ENCODE results near the gene PRR15. TPM values are rescaled to one million over a fixed set of nuclear protein-coding genes. Genes with fewer than 3 reads are reported as not detected.
A peak's percentile ranks its signal among the peaks of the same experiment; 100 is the strongest.

PRR15 gene
- total and polyA plus RNA-seq, 2 of the 13 experiments (the other 11 are each of a cell fraction or from before 2014, with no cell fraction given): 2.3 to 7.8 TPM

GRCh38 chr7:29564496-29565223 lies 1.0 kb downstream of the PRR15 start (continued):
- no peak for TF ChIP-seq IKZF4 (CRISPR knock-in tag; IDR thresholded peaks at IDR 0.05; ENCODE audit: borderline replicate concordance, low read depth, not compliant biosample characterization)
- TF ChIP-seq ZSCAN31 (CRISPR knock-in tag; IDR thresholded peaks at IDR 0.05; ENCODE audit: low read depth): no peak
- no peak for TF ChIP-seq ZBTB42 (CRISPR knock-in tag; IDR thresholded peaks at IDR 0.05)
- no peak for TF ChIP-seq NCOA1 (CRISPR knock-in tag; IDR thresholded peaks at IDR 0.05)
- TF ChIP-seq NR0B2 (CRISPR knock-in tag; IDR thresholded peaks at IDR 0.05): no peak
- TF ChIP-seq FOXP4 (CRISPR knock-in tag; IDR thresholded peaks at IDR 0.05): no peak
- TF ChIP-seq NFE2L1 (CRISPR knock-in tag; IDR thresholded peaks at IDR 0.05; ENCODE audit: borderline replicate concordance): no peak
- TF ChIP-seq NFYC (CRISPR knock-in tag; IDR thresholded peaks at IDR 0.05): no peak
- no peak for TF ChIP-seq ZNF83 (CRISPR knock-in tag; IDR thresholded peaks at IDR 0.05; ENCODE audit: borderline replicate concordance)
- 0 out of 2 replicates have a peak, but pooled peaks have one; percentile 5 for TF ChIP-seq SP140L (CRISPR knock-in tag; IDR thresholded peaks at IDR 0.05; ENCODE audit: borderline replicate concordance)
- no peak for TF ChIP-seq ZNF337 (CRISPR knock-in tag; IDR thresholded peaks at IDR 0.05; ENCODE audit: borderline replicate concordance, low read depth)
- no peak for TF ChIP-seq ZMYM4 (CRISPR knock-in tag; IDR thresholded peaks at IDR 0.05)
- no peak for TF ChIP-seq POLR2A (IDR thresholded peaks at IDR 0.05; ENCODE audit: insufficient read depth in 1 of 2, low read depth in 2 of 2, low read length in 2 of 2)
- no peak for TF ChIP-seq PRDM10 (CRISPR knock-in tag; IDR thresholded peaks at IDR 0.05; ENCODE audit: low read depth)
- TF ChIP-seq PCBP1 (IDR thresholded peaks at IDR 0.05; ENCODE audit: borderline replicate concordance, low read depth, low read length): no peak
- TF ChIP-seq SOX13 (IDR thresholded peaks at IDR 0.05): no peak
- TF ChIP-seq SOX13 (CRISPR knock-in tag; conservative IDR thresholded peaks at IDR 0.05 in 1 of 2, IDR thresholded peaks at IDR 0.05 in 1 of 2): no peak
- no peak for TF ChIP-seq ZNF784 (CRISPR knock-in tag; IDR thresholded peaks at IDR 0.05; ENCODE audit: borderline replicate concordance)
- no peak for TF ChIP-seq ZNF329 (CRISPR knock-in tag; IDR thresholded peaks at IDR 0.05; ENCODE audit: low read depth)
- no peak for TF ChIP-seq POLR2AphosphoS5 (IDR thresholded peaks at IDR 0.05; ENCODE audit: low read depth, low read length)
- TF ChIP-seq MAF1 (CRISPR knock-in tag; IDR thresholded peaks at IDR 0.05; ENCODE audit: borderline replicate concordance): no peak
- 0 out of 2 replicates have a peak, but pooled peaks have one; percentile 79 for TF ChIP-seq ZSCAN30 (CRISPR knock-in tag; IDR thresholded peaks at IDR 0.05)
- TF ChIP-seq ZNF616 (CRISPR knock-in tag; IDR thresholded peaks at IDR 0.05; ENCODE audit: low read depth): no peak
- TF ChIP-seq SIN3A (IDR thresholded peaks at IDR 0.05; ENCODE audit: borderline replicate concordance, low read depth, low read length): no peak
